Ishikawa (cell line): Measurements from ENCODE around the gene TNC.

Experiments used
- CEBPB ChIP-seq: IDR thresholded peaks from 2 replicates; pipeline ENCODE4 v1.6.1; 2012
- CREB1 ChIP-seq: IDR thresholded peaks from 2 replicates; pipeline ENCODE4 v1.6.1; 2012; ENCODE audit warnings: low read depth
- EP300 ChIP-seq: IDR thresholded peaks from 2 replicates; pipeline ENCODE4 v1.6.1; 2012; ENCODE audit warnings: borderline replicate concordance
- RAD21 ChIP-seq: IDR thresholded peaks from 2 replicates; pipeline ENCODE4 v1.6.1; 2012; ENCODE audit warnings: low read depth
- TAF1 ChIP-seq: IDR thresholded peaks from 2 replicates; pipeline ENCODE4 v1.6.1; 2012; ENCODE audit warnings: low read depth, mild to moderate bottlenecking
- TCF12 ChIP-seq: IDR thresholded peaks from 2 replicates; pipeline ENCODE4 v1.6.1; 2012; ENCODE audit warnings: low read depth
- TEAD4 ChIP-seq: IDR thresholded peaks from 2 replicates; pipeline ENCODE4 v1.6.1; 2012
- USF1 ChIP-seq: IDR thresholded peaks from 2 replicates; pipeline ENCODE4 v1.6.1; 2012
- ZBTB7A ChIP-seq: IDR thresholded peaks from 2 replicates; pipeline ENCODE4 v1.6.1; 2012; ENCODE audit warnings: low read depth
- TF ChIP-seq, protein P1 (sequence below): IDR thresholded peaks from 2 replicates; pipeline ENCODE4 v1.6.1; 2012

- TF ChIP-seq, protein P1, sequence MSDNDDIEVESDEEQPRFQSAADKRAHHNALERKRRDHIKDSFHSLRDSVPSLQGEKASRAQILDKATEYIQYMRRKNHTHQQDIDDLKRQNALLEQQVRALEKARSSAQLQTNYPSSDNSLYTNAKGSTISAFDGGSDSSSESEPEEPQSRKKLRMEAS: no peak
- no peak for TF ChIP-seq EP300
- no peak for TF ChIP-seq RAD21
- TF ChIP-seq TCF12: no peak
- no peak for TF ChIP-seq CEBPB
- TF ChIP-seq ZBTB7A: no peak
- no peak for TF ChIP-seq TEAD4
- no peak for TF ChIP-seq TAF1
- no peak for TF ChIP-seq USF1
- no peak for TF ChIP-seq CREB1
These were observed 6.1 kb downstream of the TNC start for GRCh38 chr9:115111874-115112273.
